Caco-2 (cell line): Measurements from ENCODE around the gene PLCB4. TPM values are rescaled to one million over a fixed set of nuclear protein-coding genes. Genes with fewer than 3 reads are reported as not detected.

ENCODE experiments used
- BruUV-seq: library from RNA; stranded (reverse); fragments of 400-500 nt; replicated peaks from 2 replicates; lab custom pipeline; 2021; lab: Mats Ljungman, UMichigan
- CTCF ChIA-PET: fragments of 300-600 bp; sonication (Branson Sonifier 250); formaldehyde crosslinking; loops from one replicate; lab custom pipeline; 2022; ENCODE audit warnings: antibody characterized with exemption; lab: Charles Lee
- POLR2A ChIA-PET: fragments of 300-600 bp; sonication (Branson Sonifier 250); formaldehyde crosslinking; loops from one replicate; lab custom pipeline; 2022; ENCODE audit warnings: antibody characterized with exemption; lab: Charles Lee
- DNase-seq, 2 experiments: peaks; one replicate each; pipeline versions ENCODE4 v3.0.0 to v3.0.0-alpha.2; 2020 to 2022
- H3K27me3 ChIP-seq: replicated peaks from 2 replicates; pipeline ENCODE4 v1.6.0; 2011; ENCODE audit warnings: low read length; ENCODE audit not compliant: control insufficient read depth, insufficient read depth
- H3K36me3 ChIP-seq: 2 replicates; pipeline ENCODE4 v1.5.1; 2011; ENCODE audit warnings: low read length; ENCODE audit not compliant: control insufficient read depth, insufficient read depth
- H3K4me1 ChIP-seq: fragments of 250-450 bp; sonication (Bioruptor Pico); 2 replicates; pipeline ENCODE4 v1.5.1; 2020; ENCODE audit warnings: mild to moderate bottlenecking
- H3K4me3 ChIP-seq: 2 replicates; pipeline ENCODE4 v1.5.1; 2011; ENCODE audit warnings: low read depth, mild to moderate bottlenecking, control low read depth, low read length
- H3K9me3 ChIP-seq: fragments of 250-450 bp; sonication (Bioruptor Pico); 2 replicates; pipeline ENCODE4 v1.5.1; 2020; ENCODE audit warnings: mild to moderate bottlenecking, moderate library complexity
- H3K27ac Mint-ChIP-seq: one replicate; pipeline ENCODE4 v1.8.0; 2022; ENCODE audit warnings: mixed read lengths; ENCODE audit not compliant: unreplicated experiment
- H3K27me3 Mint-ChIP-seq: one replicate; pipeline ENCODE4 v1.8.0; 2022; ENCODE audit warnings: mixed read lengths; ENCODE audit not compliant: insufficient read depth, unreplicated experiment
- H3K36me3 Mint-ChIP-seq: one replicate; pipeline ENCODE4 v1.8.0; 2022; ENCODE audit warnings: mild to moderate bottlenecking, mixed read lengths; ENCODE audit not compliant: insufficient read depth, unreplicated experiment
- H3K4me1 Mint-ChIP-seq: one replicate; pipeline ENCODE4 v1.8.0; 2022; ENCODE audit warnings: low read depth, mixed read lengths; ENCODE audit not compliant: unreplicated experiment
- H3K4me3 Mint-ChIP-seq: one replicate; pipeline ENCODE4 v1.8.0; 2022; ENCODE audit warnings: mild to moderate bottlenecking, moderate library complexity, mixed read lengths; ENCODE audit not compliant: unreplicated experiment
- H3K9me3 Mint-ChIP-seq: one replicate; pipeline ENCODE4 v1.8.0; 2022; ENCODE audit warnings: mixed read lengths; ENCODE audit not compliant: unreplicated experiment
- intact Hi-C: fragments of 100-400 bp; cut with micrococcal nuclease; formaldehyde crosslinking; loops from one replicate; pipeline ENCODE4 v1.10.0; 2022; ENCODE audit not compliant: unreplicated experiment
- total RNA-seq: library from RNA; stranded (reverse); gene quantifications from 2 replicates; pipeline ENCODE4 v1.2.3, GENCODE V29; 2022
- TF ChIP-seq, protein P1 (sequence below), 2 experiments: fragments of 200-600 bp in 1 of 2; IDR thresholded peaks; 1 replicate in 1 of 2; 2 replicates in 1 of 2; pipeline versions ENCODE4 v1.5.1 to v1.8.0; 2011 to 2022; ENCODE audit warnings: antibody characterized with exemption in 1 of 2, control low read depth in 1 of 2, inconsistent platforms in 1 of 2, low read depth in 1 of 2, low read length in 1 of 2, mild to moderate bottlenecking in 1 of 2, moderate library complexity in 1 of 2; ENCODE audit not compliant: insufficient read depth in 1 of 2, severe bottlenecking in 1 of 2, unreplicated experiment in 1 of 2

Gene PLCB4
- total RNA-seq, 1 experiment from 2014 or later = 3.0 TPM

- no peak overlapping the region for H3K4me3 ChIP-seq
- H3K36me3 ChIP-seq = no peaks in the 10 kb centered on the region
- no TSS peak for BruUV-seq
- H3K4me1 Mint-ChIP-seq = no peaks in the 10 kb centered on the region
- H3K27me3 Mint-ChIP-seq = peaks cover 7% of the 10 kb centered on the region
- H3K9me3 ChIP-seq = no peaks in the 10 kb centered on the region
- DNase-seq = no peak
- POLR2A ChIA-PET = no interaction called here
- no peaks in the 10 kb centered on the region; the same call in 1 of the 2 replicates for H3K27me3 ChIP-seq
- no peaks in the 10 kb centered on the region for H3K9me3 Mint-ChIP-seq
- no peak overlapping the region for H3K27ac Mint-ChIP-seq
- H3K36me3 Mint-ChIP-seq = no peaks in the 10 kb centered on the region
- no peak overlapping the region for H3K4me3 Mint-ChIP-seq
- CTCF ChIA-PET = no interaction called here
- intact Hi-C loops = no loop called here
- TF ChIP-seq, protein P1, sequence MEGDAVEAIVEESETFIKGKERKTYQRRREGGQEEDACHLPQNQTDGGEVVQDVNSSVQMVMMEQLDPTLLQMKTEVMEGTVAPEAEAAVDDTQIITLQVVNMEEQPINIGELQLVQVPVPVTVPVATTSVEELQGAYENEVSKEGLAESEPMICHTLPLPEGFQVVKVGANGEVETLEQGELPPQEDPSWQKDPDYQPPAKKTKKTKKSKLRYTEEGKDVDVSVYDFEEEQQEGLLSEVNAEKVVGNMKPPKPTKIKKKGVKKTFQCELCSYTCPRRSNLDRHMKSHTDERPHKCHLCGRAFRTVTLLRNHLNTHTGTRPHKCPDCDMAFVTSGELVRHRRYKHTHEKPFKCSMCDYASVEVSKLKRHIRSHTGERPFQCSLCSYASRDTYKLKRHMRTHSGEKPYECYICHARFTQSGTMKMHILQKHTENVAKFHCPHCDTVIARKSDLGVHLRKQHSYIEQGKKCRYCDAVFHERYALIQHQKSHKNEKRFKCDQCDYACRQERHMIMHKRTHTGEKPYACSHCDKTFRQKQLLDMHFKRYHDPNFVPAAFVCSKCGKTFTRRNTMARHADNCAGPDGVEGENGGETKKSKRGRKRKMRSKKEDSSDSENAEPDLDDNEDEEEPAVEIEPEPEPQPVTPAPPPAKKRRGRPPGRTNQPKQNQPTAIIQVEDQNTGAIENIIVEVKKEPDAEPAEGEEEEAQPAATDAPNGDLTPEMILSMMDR (IDR thresholded peaks at IDR 0.05; ENCODE audit: insufficient read depth in 1 of 2, low read depth in 1 of 2, low read length in 1 of 2, severe bottlenecking in 1 of 2, unreplicated experiment in 1 of 2) = no peak
- no peaks in the 10 kb centered on the region for H3K4me1 ChIP-seq
Observed at GRCh38 chr20:9506964-9507369, 438.1 kb downstream of the PLCB4 start.

DNA sequence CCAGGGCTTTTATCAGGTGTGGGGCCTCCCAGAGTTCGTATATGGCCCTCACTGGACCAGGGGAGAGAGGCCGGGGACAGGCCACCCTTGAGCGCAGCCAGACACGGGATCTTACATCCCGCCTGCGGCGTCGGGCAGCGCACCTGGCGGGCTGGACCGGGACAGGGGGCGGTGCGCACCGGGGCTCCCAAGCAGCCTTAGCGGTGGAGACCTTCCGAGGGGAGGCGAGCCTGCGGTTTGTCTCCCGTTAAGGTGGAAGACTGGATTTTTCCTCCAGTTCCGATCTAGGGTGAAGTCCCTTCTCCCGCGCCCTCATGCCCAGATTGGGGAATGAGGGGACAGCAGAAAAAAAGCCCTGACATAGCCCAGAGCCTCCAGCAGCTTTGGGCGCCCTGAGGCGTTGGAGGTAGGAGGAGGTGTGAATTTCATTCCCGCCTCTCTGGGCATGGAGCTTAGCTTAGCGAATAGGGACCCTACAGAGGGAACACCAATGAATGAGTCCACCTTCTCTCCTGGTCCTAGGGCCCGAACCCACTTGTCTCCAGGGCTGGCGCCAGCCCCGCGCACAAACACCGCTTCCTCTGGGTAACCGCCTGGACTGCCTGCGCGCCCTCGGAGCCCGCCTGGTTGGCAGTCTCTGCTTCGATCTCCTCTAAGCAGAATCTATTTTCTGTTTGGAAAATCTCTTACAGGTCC, 438.8 kb downstream of the PLCB4 start:
- TF ChIP-seq, protein P1 (IDR thresholded peaks at IDR 0.05; ENCODE audit: insufficient read depth in 1 of 2, low read depth in 1 of 2, low read length in 1 of 2, severe bottlenecking in 1 of 2, unreplicated experiment in 1 of 2) = no peak
- no peaks in the 10 kb centered on the region for H3K9me3 Mint-ChIP-seq
- H3K27me3 Mint-ChIP-seq = peaks cover 4% of the 10 kb centered on the region
- Histone ChIP-seq H3K4me1 (no peaks in the 10 kb centered on the region), H3K4me3 (no peak overlapping the region), H3K36me3 (no peaks in the 10 kb centered on the region), H3K9me3 (no peaks in the 10 kb centered on the region), H3K27me3 (no peaks in the 10 kb centered on the region; the same call in 1 of the 2 replicates)
- H3K4me1 Mint-ChIP-seq = no peaks in the 10 kb centered on the region
- no peak overlapping the region for H3K27ac Mint-ChIP-seq
- intact Hi-C loops = no loop called here
- no peak overlapping the region for H3K4me3 Mint-ChIP-seq
- BruUV-seq = no TSS peak
- H3K36me3 Mint-ChIP-seq = no peaks in the 10 kb centered on the region
- ChIA-PET POLR2A (no interaction called here), CTCF (no interaction called here)
- DNase-seq = no peak

GRCh38 chr20:9508240-9508661, 439.4 kb downstream of the PLCB4 start:
- intact Hi-C loops = no loop called here
- Mint-ChIP-seq H3K27me3 (peaks cover 4% of the 10 kb centered on the region), H3K36me3 (no peaks in the 10 kb centered on the region), H3K9me3 (no peaks in the 10 kb centered on the region), H3K4me3 (no peak overlapping the region), H3K27ac (no peak overlapping the region), H3K4me1 (no peaks in the 10 kb centered on the region)
- H3K9me3 ChIP-seq = no peaks in the 10 kb centered on the region
- CTCF ChIA-PET = no interaction called here
- POLR2A ChIA-PET = no interaction called here
- no peaks in the 10 kb centered on the region for H3K36me3 ChIP-seq
- no peaks in the 10 kb centered on the region for H3K4me1 ChIP-seq
- TF ChIP-seq, protein P1 (IDR thresholded peaks at IDR 0.05; ENCODE audit: insufficient read depth in 1 of 2, low read depth in 1 of 2, low read length in 1 of 2, severe bottlenecking in 1 of 2, unreplicated experiment in 1 of 2) = no peak
- H3K27me3 ChIP-seq = no peaks in the 10 kb centered on the region; the same call in 1 of the 2 replicates
- no TSS peak for BruUV-seq
- DNase-seq = no peak
- no peak overlapping the region for H3K4me3 ChIP-seq
